Mucosa of stomach (tissue), 1 donor: ENCODE measurements around the gene CORIN.

Source experiments
- H3K27me3 ChIP-seq: one replicate; pipeline ENCODE4 v1.7.0; 2013; ENCODE audit warnings: mild to moderate bottlenecking, low read length; ENCODE audit not compliant: control insufficient read depth, insufficient read depth
- H3K36me3 ChIP-seq: one replicate; pipeline ENCODE4 v1.7.0; 2013; ENCODE audit warnings: low read length; ENCODE audit not compliant: control insufficient read depth, insufficient read depth
- H3K4me1 ChIP-seq: one replicate; pipeline ENCODE4 v1.7.0; 2013; ENCODE audit warnings: mild to moderate bottlenecking, low read length; ENCODE audit not compliant: control insufficient read depth, insufficient read depth
- H3K4me3 ChIP-seq: one replicate; pipeline ENCODE4 v1.7.0; 2013; ENCODE audit warnings: low read length
- H3K9ac ChIP-seq: one replicate; pipeline ENCODE4 v1.7.0; 2013; ENCODE audit warnings: mild to moderate bottlenecking, low read length, moderate library complexity
- H3K9me3 ChIP-seq: one replicate; pipeline ENCODE4 v1.7.0; 2013; ENCODE audit warnings: mild to moderate bottlenecking, low read length, moderate library complexity; ENCODE audit not compliant: control insufficient read depth
- donor health status: Pancreatic carcinoma.

CORIN gene

DNA sequence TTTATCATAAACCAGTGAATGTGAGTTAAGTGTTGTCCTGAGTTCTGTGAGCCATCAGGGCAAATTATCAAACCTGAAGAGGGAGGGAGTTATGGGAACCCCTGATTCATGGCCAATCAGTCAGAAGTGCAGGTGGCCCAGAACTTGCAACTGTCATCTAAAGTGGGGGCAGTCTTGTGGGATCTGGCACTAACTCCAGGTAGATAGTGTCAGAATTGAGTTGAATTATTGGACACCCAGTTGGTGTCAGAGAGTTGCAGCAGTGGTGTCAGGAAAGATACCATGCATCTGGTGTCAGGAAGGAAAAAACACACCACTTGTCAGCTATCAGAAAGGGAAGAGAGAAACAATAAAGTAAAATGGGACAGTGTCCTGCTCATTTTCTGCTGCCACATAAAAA lies 8.4 kb downstream of the CORIN start:
- Histone ChIP-seq H3K27me3 (no peaks in the 10 kb centered on the region), H3K9ac (no peak overlapping the region), H3K4me3 (no peak overlapping the region), H3K9me3 (no peaks in the 10 kb centered on the region), H3K36me3 (no peaks in the 10 kb centered on the region), H3K4me1 (no peaks in the 10 kb centered on the region)

DNA sequence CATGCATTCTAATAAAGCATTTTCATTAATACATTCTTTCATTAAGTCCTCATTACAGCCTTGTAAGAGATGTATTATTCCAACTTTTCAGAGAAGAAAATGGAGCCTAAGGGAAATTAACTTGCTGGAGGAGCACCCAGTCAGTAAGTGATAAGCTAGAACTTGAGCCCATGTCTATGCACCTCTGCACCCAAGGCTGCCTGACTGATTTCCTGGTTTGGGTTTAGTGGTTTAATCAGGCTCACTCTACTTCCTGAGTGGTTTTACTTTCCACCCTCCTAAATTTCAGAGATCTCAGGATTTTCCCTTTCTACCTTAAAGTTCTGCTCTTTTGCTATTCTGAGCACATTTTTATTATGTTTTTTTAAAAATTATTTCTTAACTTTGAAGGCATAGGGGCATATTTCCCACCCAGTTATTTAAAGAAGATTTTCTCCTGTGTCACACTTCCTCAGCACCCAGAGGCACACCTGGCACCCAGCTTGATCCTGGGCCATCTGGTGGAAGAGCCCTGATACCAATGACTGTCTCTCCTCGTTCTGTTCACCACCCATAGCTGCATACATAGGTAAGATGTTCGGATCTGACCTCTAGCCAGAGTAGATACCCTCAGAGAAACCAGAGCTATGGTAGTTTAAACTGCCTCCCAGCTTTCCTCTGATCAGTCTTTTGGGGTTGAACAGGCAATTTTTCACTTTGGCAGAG lies 10.4 kb downstream of the CORIN start:
- Histone ChIP-seq H3K9ac (no peak overlapping the region), H3K9me3 (no peaks in the 10 kb centered on the region), H3K27me3 (no peaks in the 10 kb centered on the region), H3K36me3 (no peaks in the 10 kb centered on the region), H3K4me1 (no peaks in the 10 kb centered on the region), H3K4me3 (no peak overlapping the region)

DNA sequence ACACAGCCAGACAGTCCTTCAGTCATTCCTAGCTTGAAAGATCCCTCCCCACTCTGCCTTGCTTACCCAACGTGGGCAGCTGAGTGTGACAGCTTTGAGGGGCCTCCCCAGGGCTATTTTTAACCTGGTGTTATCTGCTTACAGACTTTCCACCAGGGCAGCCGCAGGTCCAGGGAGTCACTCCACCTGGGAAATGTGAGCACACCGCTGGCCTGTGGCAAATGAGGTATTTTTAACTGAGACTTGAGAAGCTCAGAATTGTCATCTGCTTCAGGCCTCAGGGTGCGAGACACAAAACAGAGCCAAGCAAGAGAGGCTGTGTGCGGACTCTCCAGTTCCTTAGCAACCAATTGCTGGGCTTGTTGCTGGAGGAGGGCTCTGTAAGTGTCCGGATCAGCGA lies 13.0 kb downstream of the CORIN start:
- Histone ChIP-seq H3K4me1 (no peaks in the 10 kb centered on the region), H3K36me3 (no peaks in the 10 kb centered on the region), H3K9ac (no peak overlapping the region), H3K4me3 (no peak overlapping the region), H3K9me3 (no peaks in the 10 kb centered on the region), H3K27me3 (no peaks in the 10 kb centered on the region)

DNA sequence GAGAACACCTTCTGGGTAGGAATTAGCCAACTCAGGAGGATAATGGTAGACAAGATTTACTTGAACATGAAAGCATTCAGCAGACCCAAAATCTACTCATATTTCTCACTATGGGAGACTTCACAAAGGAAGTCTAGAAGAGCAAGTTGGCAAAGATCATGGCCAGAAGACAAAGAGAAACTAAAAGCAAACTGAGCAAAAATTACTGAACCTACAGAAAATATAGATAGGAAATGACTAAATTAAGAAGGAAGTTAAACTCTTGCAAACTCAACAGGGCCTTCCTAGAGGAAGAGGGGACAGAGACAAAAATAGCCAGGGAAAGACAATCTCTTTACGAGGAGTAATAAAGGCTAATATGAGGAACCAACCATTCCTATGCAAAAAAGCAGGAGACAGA lies 18.7 kb downstream of the CORIN start:
- Histone ChIP-seq H3K9me3 (no peaks in the 10 kb centered on the region), H3K9ac (no peak overlapping the region), H3K27me3 (no peaks in the 10 kb centered on the region), H3K4me3 (no peak overlapping the region), H3K36me3 (no peaks in the 10 kb centered on the region), H3K4me1 (no peaks in the 10 kb centered on the region)

DNA sequence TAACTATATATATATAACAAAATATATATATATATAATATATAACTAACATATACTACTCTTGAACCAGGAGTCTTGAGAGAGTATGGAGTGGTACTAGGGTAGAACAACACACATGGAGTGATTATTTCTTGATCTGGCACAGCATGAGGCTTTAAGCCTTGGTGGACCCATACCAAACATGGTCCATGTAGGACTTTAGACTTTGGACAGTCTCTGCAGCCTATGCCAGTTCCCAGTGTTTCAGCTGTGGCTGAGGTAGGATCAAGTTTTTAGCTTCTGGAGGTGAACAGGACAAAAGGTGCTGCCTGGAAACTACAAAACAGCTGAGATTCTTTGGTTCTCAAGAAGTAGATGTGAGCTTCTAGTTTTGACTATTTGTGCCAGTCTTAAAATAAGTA lies 20.6 kb downstream of the CORIN start:
- Histone ChIP-seq H3K9me3 (no peaks in the 10 kb centered on the region), H3K4me3 (no peak overlapping the region), H3K36me3 (no peaks in the 10 kb centered on the region), H3K4me1 (no peaks in the 10 kb centered on the region), H3K27me3 (no peaks in the 10 kb centered on the region), H3K9ac (no peak overlapping the region)

GRCh38 chr4:47816748-47817147 lies 21.1 kb downstream of the CORIN start:
- Histone ChIP-seq H3K36me3 (no peaks in the 10 kb centered on the region), H3K27me3 (no peaks in the 10 kb centered on the region), H3K9ac (no peak overlapping the region), H3K4me1 (no peaks in the 10 kb centered on the region), H3K9me3 (no peaks in the 10 kb centered on the region), H3K4me3 (no peak overlapping the region)

DNA sequence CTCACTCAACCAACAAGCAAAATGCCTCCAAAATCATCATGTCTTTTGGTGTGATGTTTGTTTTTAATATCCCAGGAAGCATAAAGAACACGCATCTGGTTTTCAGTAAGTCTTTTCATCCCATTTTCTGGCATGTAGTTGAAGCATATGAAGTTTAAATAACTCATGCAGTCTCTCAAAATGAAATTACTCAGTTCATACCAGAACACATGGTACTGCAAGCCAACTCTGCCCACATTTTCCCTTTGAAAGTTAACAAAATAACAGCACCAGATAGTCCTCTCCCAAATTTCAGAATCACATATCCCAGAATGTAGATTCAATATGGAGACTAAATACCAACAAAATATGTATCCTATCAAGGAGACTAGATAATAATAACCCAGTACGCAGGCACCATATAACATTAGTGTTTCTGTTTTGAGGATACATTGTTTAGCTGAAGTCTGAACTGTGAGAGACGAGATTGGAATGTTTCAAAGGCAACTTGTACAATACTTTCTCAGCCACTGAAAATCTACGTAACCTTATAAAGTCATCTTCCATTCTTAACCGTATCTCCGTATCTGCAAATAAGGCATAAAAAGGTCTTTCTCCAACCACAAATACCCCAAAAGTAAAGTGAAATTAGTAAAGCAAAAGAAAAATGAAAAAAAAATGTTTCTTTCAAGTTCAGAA lies 23.1 kb downstream of the CORIN start:
- H3K4me1 ChIP-seq, result no peaks in the 10 kb centered on the region

DNA sequence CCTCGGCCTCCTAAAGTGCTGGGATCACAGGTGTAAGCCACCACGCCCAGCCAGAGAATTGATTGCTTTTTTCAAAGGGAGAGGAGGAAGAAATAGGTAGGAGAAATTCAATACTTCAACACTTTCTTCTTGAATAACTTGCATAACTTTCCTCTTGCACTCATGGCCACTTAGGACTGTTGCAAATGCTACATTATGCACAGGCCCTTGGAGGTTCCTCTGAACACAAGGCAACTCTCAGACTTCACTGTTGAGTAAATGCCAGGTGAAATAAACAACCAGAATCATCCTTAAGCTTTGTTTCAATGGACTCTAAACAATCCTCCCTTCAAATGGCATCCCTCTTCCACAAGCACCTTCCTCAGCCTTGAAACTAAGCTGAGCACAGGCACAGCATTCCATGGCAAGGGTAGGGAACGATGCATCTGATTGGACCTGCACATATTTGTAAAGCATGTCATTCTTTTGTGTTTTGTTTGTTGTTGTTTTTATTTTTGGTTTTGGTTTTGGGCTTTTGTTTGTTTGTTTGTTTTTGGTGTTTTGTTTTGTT lies 28.1 kb downstream of the CORIN start:
- H3K9ac ChIP-seq, result no peak overlapping the region
- no peaks in the 10 kb centered on the region for H3K9me3 ChIP-seq
- H3K4me1 ChIP-seq, result no peaks in the 10 kb centered on the region
- no peaks in the 10 kb centered on the region for H3K36me3 ChIP-seq
- no peaks in the 10 kb centered on the region for H3K27me3 ChIP-seq
- no peak overlapping the region for H3K4me3 ChIP-seq

More for the DNA sequence above, 23.1 kb downstream of the CORIN start:
- H3K27me3 ChIP-seq, result no peaks in the 10 kb centered on the region
- H3K9me3 ChIP-seq, result no peaks in the 10 kb centered on the region
- no peaks in the 10 kb centered on the region for H3K36me3 ChIP-seq
- H3K4me3 ChIP-seq, result no peak overlapping the region
- no peak overlapping the region for H3K9ac ChIP-seq

- Histone ChIP-seq H3K36me3 (no peaks in the 10 kb centered on the region), H3K9me3 (no peaks in the 10 kb centered on the region), H3K4me3 (no peak overlapping the region), H3K9ac (no peak overlapping the region), H3K4me1 (no peaks in the 10 kb centered on the region), H3K27me3 (no peaks in the 10 kb centered on the region)
These were observed 33.3 kb downstream of the CORIN start for GRCh38 chr4:47804598-47804997.

- no peaks in the 10 kb centered on the region for H3K9me3 ChIP-seq
- no peaks in the 10 kb centered on the region for H3K4me1 ChIP-seq
- no peak overlapping the region for H3K4me3 ChIP-seq
- no peaks in the 10 kb centered on the region for H3K27me3 ChIP-seq
- H3K36me3 ChIP-seq, result no peaks in the 10 kb centered on the region
- H3K9ac ChIP-seq, result no peak overlapping the region
These were observed 36.3 kb downstream of the CORIN start for GRCh38 chr4:47801481-47802002.

GRCh38 chr4:47798165-47798564 lies 39.7 kb downstream of the CORIN start:
- no peak overlapping the region for H3K9ac ChIP-seq
- no peaks in the 10 kb centered on the region for H3K36me3 ChIP-seq
- H3K4me3 ChIP-seq, result no peak overlapping the region
- no peaks in the 10 kb centered on the region for H3K9me3 ChIP-seq
- no peaks in the 10 kb centered on the region for H3K27me3 ChIP-seq
- no peaks in the 10 kb centered on the region for H3K4me1 ChIP-seq

- no peaks in the 10 kb centered on the region for H3K9me3 ChIP-seq
- H3K4me1 ChIP-seq, result no peaks in the 10 kb centered on the region
- H3K4me3 ChIP-seq, result no peak overlapping the region
- no peaks in the 10 kb centered on the region for H3K27me3 ChIP-seq
- H3K9ac ChIP-seq, result no peak overlapping the region
- H3K36me3 ChIP-seq, result no peaks in the 10 kb centered on the region
These were observed 45.9 kb downstream of the CORIN start for GRCh38 chr4:47791965-47792364.
